Hepatocyte (in vitro differentiated cells): Measurements from ENCODE around the gene C1GALT1C1L.

Source experiments
- EZH2phosphoT487 ChIP-seq: fragments of 200-600 bp; sonication (generic); IDR thresholded peaks from one replicate; pipeline ENCODE4 v1.6.1; 2018; ENCODE audit warnings: antibody characterized with exemption, mild to moderate bottlenecking, low read depth, moderate library complexity; ENCODE audit not compliant: unreplicated experiment, severe bottlenecking
- TF ChIP-seq, protein P1 (sequence below): fragments of 200-600 bp; sonication (generic); IDR thresholded peaks from 2 replicates; pipeline ENCODE4 v1.5.1; 2016; ENCODE audit warnings: antibody characterized with exemption, mild to moderate bottlenecking; ENCODE audit not compliant: poor library complexity

DNA sequence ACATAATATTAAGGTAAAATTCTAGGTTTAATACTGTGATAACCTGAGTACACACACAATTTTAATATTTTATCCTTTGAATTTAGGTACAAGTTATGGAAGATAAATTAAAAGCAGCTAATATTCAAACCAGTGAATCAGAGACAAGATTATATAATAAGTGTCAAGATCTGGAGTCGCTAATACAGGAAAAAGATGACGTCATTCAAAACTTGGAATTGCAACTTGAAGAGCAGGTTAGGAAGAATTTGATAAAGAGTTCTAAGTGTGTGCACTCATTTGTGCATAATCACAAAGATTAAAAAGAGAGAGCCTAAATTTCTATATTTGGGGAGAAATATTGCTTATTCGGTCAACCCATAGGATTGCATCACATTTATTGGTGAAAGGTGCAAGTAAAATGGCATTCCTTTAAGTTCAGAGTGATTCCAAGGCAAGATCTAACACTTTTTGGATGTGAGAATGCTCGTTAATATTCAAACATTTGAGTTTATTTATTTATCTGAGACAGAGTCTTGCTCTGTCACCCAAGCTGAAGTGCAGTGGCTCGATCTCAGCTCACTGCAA, 16.3 kb upstream of the C1GALT1C1L start:
- TF ChIP-seq, protein P1, sequence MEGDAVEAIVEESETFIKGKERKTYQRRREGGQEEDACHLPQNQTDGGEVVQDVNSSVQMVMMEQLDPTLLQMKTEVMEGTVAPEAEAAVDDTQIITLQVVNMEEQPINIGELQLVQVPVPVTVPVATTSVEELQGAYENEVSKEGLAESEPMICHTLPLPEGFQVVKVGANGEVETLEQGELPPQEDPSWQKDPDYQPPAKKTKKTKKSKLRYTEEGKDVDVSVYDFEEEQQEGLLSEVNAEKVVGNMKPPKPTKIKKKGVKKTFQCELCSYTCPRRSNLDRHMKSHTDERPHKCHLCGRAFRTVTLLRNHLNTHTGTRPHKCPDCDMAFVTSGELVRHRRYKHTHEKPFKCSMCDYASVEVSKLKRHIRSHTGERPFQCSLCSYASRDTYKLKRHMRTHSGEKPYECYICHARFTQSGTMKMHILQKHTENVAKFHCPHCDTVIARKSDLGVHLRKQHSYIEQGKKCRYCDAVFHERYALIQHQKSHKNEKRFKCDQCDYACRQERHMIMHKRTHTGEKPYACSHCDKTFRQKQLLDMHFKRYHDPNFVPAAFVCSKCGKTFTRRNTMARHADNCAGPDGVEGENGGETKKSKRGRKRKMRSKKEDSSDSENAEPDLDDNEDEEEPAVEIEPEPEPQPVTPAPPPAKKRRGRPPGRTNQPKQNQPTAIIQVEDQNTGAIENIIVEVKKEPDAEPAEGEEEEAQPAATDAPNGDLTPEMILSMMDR, result no peak
- no peak for TF ChIP-seq EZH2phosphoT487
